ENCODE results near the gene NF1.

The NF1 gene

DNA sequence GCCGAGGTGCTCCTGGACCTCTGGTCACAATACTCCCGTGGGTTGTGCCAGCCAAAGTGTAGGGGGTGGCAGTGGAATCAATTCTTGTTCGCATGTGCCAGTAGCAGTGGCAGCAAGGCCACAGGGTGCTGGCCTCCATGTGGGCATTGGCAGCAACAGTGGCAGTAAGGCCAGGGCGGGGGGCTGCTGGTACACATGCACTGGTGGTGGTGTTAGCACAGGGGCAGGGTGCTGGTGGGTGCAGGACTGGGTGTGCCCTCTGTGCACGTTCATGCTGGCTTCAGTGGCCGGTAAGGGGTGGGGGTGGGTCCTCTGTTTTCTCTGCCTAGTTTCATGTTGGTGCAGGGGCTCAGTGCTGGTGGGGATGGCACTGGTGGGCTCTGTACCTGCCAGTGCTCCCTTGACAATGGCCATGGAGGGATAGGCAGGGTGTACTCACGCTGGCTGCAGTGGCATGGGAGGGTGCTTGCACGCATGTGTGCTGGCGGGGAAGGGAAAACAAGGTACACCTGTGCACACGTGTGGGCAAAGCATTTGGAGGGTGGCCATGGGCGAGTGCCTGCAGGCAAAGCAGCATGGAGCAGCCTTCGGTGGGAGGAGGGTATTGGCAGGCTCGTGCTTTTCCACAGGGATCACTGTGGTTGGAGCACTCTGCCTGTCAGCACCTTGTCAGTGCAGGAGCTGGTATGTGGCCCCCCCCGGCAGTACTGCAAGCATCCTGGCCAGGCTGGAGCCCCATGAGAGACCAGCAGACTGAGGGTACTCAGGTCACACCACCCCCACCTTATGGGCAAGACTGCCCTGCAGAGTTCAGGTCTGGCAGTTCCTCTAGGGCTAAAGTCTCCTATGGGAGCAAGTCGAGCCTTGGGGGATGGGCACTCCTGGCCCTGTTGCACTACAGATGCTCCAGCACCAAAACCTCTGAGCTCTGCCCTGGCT, 35.8 kb downstream of the NF1 start:
- DNase-seq (ENCODE audit: low read depth), result no peak
- TF ChIP-seq, protein P1, sequence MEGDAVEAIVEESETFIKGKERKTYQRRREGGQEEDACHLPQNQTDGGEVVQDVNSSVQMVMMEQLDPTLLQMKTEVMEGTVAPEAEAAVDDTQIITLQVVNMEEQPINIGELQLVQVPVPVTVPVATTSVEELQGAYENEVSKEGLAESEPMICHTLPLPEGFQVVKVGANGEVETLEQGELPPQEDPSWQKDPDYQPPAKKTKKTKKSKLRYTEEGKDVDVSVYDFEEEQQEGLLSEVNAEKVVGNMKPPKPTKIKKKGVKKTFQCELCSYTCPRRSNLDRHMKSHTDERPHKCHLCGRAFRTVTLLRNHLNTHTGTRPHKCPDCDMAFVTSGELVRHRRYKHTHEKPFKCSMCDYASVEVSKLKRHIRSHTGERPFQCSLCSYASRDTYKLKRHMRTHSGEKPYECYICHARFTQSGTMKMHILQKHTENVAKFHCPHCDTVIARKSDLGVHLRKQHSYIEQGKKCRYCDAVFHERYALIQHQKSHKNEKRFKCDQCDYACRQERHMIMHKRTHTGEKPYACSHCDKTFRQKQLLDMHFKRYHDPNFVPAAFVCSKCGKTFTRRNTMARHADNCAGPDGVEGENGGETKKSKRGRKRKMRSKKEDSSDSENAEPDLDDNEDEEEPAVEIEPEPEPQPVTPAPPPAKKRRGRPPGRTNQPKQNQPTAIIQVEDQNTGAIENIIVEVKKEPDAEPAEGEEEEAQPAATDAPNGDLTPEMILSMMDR (IDR thresholded peaks at IDR 0.05; ENCODE audit: insufficient read depth, low read depth, low read length, missing control alignments), result no peak
- H3K4me3 ChIP-seq (ENCODE audit: low read length), result no peak overlapping the region

DNA sequence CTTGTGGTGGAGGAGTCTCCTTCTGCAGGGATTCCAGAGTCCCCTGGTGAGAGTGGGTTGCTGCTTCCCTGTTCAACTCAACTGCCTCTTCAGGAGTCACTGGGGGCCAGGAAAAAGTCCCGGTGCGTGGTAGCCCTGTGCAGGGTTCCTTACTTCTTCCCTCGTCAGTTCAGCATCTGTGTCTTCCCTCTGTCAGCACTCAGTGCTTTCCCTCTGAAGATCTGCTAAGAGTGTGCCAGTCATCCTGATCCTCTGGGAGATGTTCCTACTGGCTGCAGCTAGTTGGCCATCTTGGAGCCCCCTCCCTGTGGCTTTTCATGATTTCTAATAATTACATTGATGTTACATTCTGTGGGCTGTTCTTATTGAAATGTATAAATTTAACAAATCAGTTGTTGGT, 36.5 kb downstream of the NF1 start:
- TF ChIP-seq, protein P1 (IDR thresholded peaks at IDR 0.05; ENCODE audit: insufficient read depth, low read depth, low read length, missing control alignments), result no peak
- DNase-seq (ENCODE audit: low read depth), result no peak
- H3K4me3 ChIP-seq (ENCODE audit: low read length), result no peak overlapping the region

DNA sequence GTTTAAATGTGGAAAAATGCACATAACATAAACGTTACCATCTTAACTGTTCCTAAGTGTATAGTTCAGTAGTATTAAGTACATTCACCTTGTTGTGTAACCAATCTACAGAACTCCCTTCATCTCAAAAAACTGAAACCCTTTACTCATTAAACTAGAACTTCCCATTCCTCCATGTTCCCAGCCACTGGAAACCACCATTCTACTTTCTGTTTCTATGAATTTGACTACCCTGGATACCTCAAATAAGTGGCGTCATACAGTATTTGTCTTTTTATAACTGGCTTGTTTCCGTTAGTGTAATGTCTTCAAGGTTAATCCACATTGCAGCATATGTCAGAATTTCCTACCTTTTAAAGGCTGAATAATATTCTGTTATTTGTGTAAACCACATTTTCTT, 38.2 kb downstream of the NF1 start:
- TF ChIP-seq, protein P1 (IDR thresholded peaks at IDR 0.05; ENCODE audit: insufficient read depth, low read depth, low read length, missing control alignments), result no peak
- no peak for DNase-seq (ENCODE audit: low read depth)

GRCh38 chr17:31134576-31134975, 39.8 kb downstream of the NF1 start:
- TF ChIP-seq, protein P1 (IDR thresholded peaks at IDR 0.05; ENCODE audit: insufficient read depth, low read depth, low read length, missing control alignments), result no peak
- no peak overlapping the region for H3K4me3 ChIP-seq (ENCODE audit: low read length)
- DNase-seq (ENCODE audit: low read depth), result no peak

More for the DNA sequence above, 38.2 kb downstream of the NF1 start:
- no peak overlapping the region for H3K4me3 ChIP-seq (ENCODE audit: low read length)

DNA sequence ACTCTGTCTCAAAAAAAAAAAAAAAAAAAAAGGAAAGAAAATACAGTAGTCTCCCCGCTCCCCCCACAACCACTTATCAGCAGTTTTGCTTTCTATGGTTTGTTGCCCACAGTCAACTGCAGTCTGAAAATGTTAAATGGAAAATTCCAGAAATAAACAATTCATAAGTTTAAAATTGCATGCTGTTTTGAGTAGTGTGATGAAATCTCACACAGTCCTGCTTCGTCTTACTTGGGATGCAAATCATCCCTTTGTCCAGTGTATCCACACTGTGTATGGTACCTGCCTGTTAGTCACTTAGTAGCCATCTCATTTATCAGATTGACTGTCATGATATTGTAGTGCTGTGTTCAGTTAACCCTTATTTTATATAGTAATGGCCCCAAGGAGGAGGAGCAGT, 41.5 kb downstream of the NF1 start:
- H3K4me3 ChIP-seq (ENCODE audit: low read length), result no peak overlapping the region
- DNase-seq (ENCODE audit: low read depth), result no peak
- TF ChIP-seq, protein P1 (IDR thresholded peaks at IDR 0.05; ENCODE audit: insufficient read depth, low read depth, low read length, missing control alignments), result no peak

- TF ChIP-seq, protein P1 (IDR thresholded peaks at IDR 0.05; ENCODE audit: insufficient read depth, low read depth, low read length, missing control alignments), result no peak
- DNase-seq (ENCODE audit: low read depth), result no peak
- H3K4me3 ChIP-seq (ENCODE audit: low read length), result no peak overlapping the region
Observed at GRCh38 chr17:31140111-31140510, 45.3 kb downstream of the NF1 start.

DNA sequence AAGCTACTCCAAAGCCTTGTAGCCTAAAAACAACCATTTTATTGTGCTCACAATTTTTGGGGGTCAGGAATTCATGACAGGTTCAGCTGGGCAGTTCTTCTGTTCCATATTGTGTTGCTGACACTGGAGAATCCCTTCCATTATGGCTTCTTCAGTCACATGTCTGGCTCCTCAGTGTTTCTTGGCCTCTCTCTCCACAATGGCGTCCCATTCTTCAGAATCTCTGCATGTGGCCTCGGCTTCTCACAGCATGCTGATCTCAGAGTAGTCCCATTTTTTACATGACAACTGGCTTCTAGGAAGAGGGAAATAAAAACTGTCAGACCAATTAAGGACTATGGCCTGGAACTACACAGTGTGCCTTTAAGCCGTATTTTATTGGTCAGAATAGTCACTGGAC, 49.7 kb downstream of the NF1 start:
- TF ChIP-seq, protein P1 (IDR thresholded peaks at IDR 0.05; ENCODE audit: insufficient read depth, low read depth, low read length, missing control alignments), result no peak
- DNase-seq (ENCODE audit: low read depth), result no peak
- H3K4me3 ChIP-seq (ENCODE audit: low read length), result no peak overlapping the region

All from epithelial cell of esophagus (primary cell).